GM12878 (cell line): Measurements from ENCODE around the gene CCDC3. TPM values are rescaled to one million over a fixed set of nuclear protein-coding genes. Genes with fewer than 3 reads are reported as not detected.

Source experiments
- ATAC-seq: fragments of 200-7000 bp; cut with Tn5 transposase; 3 replicates; pipeline ENCODE4 v1.9.1; 2020; ENCODE audit warnings: mild to moderate bottlenecking, moderate library complexity
- BruUV-seq: library from RNA; stranded (reverse); fragments of 400-500 nt; replicated peaks from 2 replicates; lab custom pipeline; 2021; lab: Mats Ljungman, UMichigan
- CTCF ChIA-PET: fragments of 300-600 bp; sonication (Branson Sonifier 250); formaldehyde crosslinking; extraction: SDS; loops from one replicate; lab custom pipeline; 2021; ENCODE audit warnings: inconsistent platforms; lab: Yijun Ruan, JAX
- POLR2A ChIA-PET: fragments of 350-600 bp; formaldehyde crosslinking; extraction: SDS; loops from one replicate; lab custom pipeline; 2021; ENCODE audit warnings: inconsistent platforms; lab: Charles Lee
- RAD21 ChIA-PET: fragments of 300-600 bp; sonication (Branson Sonifier 250); formaldehyde crosslinking; loops from one replicate; lab custom pipeline; 2023; ENCODE audit warnings: antibody characterized with exemption; ENCODE audit not compliant: unreplicated experiment; lab: Charles Lee
- SMC1A ChIA-PET: fragments of 300-600 bp; sonication (Branson Sonifier 250); formaldehyde crosslinking; loops from one replicate; lab custom pipeline; 2023; ENCODE audit not compliant: unreplicated experiment, uncharacterized antibody; lab: Charles Lee
- DNase-seq: peaks from one replicate; pipeline ENCODE4 v3.0.0-alpha.2; 2011; ENCODE audit warnings: low read depth, low spot score
- FAIRE-seq: peaks from 3 replicates; lab custom pipeline; 2011; peaks lifted over from hg19 to GRCh38; lab: Jason Lieb, UNC
- H2AFZ ChIP-seq: 2 replicates; pipeline ENCODE4 v1.6.0; 2011; ENCODE audit warnings: low read depth, low read length, control low read depth; ENCODE audit not compliant: control insufficient read depth
- H3K27ac ChIP-seq: 2 replicates; pipeline ENCODE4 v1.5.1; 2011; ENCODE audit warnings: control low read depth; ENCODE audit not compliant: control insufficient read depth, insufficient read depth
- H3K27me3 ChIP-seq, 2 experiments: replicated peaks in 1 of 2; 2 replicates each; pipeline versions ENCODE4 v1.6.0 to v1.6.1; 2011; ENCODE audit warnings: low read length in 1 of 2; ENCODE audit not compliant: control insufficient read depth in 2 of 2, insufficient read depth in 2 of 2
- H3K36me3 ChIP-seq, 2 experiments: 2 replicates each; pipeline ENCODE4 v1.5.1; 2011; ENCODE audit warnings: low read length in 1 of 2; ENCODE audit not compliant: control insufficient read depth in 2 of 2, insufficient read depth in 2 of 2
- H3K4me1 ChIP-seq: 2 replicates; pipeline ENCODE4 v1.6.1; 2011; ENCODE audit warnings: mild to moderate bottlenecking, low read length, moderate library complexity, mixed read lengths; ENCODE audit not compliant: control insufficient read depth, insufficient read depth
- H3K4me2 ChIP-seq: 2 replicates; pipeline ENCODE4 v1.6.0; 2011; ENCODE audit warnings: control low read depth; ENCODE audit not compliant: control insufficient read depth, insufficient read depth
- H3K4me3 ChIP-seq: fragments of 200-600 bp; sonication (generic); 2 replicates; pipeline ENCODE4 v1.5.1; 2016
- H3K79me2 ChIP-seq: 2 replicates; pipeline ENCODE4 v1.6.0; 2011; ENCODE audit warnings: low read length; ENCODE audit not compliant: control insufficient read depth, insufficient read depth
- H3K9ac ChIP-seq: 2 replicates; pipeline ENCODE4 v1.8.0; 2011; ENCODE audit warnings: low read length, control low read depth, mixed read lengths; ENCODE audit not compliant: control insufficient read depth, insufficient read depth
- H3K9me3 ChIP-seq: replicated peaks from 3 replicates; pipeline ENCODE4 v1.5.1; 2011; ENCODE audit warnings: mild to moderate bottlenecking, low read length; ENCODE audit not compliant: control insufficient read depth, insufficient read depth
- H4K20me1 ChIP-seq: 2 replicates; pipeline ENCODE4 v1.6.0; 2011; ENCODE audit not compliant: control insufficient read depth, insufficient read depth
- ASH2L ChIP-seq: fragments of 300-600, 200-600 bp; sonication (generic); IDR thresholded peaks from 2 replicates; pipeline ENCODE4 v1.6.1; 2017; ENCODE audit warnings: low read depth, mild to moderate bottlenecking, borderline replicate concordance
- BACH1 ChIP-seq: fragments of 450-650 bp; IDR thresholded peaks from 2 replicates; pipeline ENCODE4 v1.6.1; 2017; ENCODE audit warnings: mild to moderate bottlenecking, borderline replicate concordance
- CBFB ChIP-seq: IDR thresholded peaks from 2 replicates; pipeline ENCODE4 v1.6.1; 2016; ENCODE audit warnings: antibody characterized with exemption, low read depth
- CBX5 ChIP-seq: sonication (generic); IDR thresholded peaks from 2 replicates; pipeline ENCODE4 v1.6.1; 2016; ENCODE audit warnings: low read depth, moderate library complexity, mild to moderate bottlenecking, inconsistent platforms
- DPF2 ChIP-seq: fragments of 450-650 bp; IDR thresholded peaks from 2 replicates; pipeline ENCODE4 v1.6.1; 2017; ENCODE audit warnings: mild to moderate bottlenecking
- EZH2 ChIP-seq: IDR thresholded peaks from 2 replicates; pipeline ENCODE4 v1.6.1; 2012; ENCODE audit warnings: low read depth, mild to moderate bottlenecking, control low read depth, inconsistent platforms, low read length, borderline replicate concordance; ENCODE audit not compliant: control insufficient read depth
- FOXK2 ChIP-seq: fragments of 450-650 bp; IDR thresholded peaks from 2 replicates; pipeline ENCODE4 v1.6.1; 2017; ENCODE audit warnings: mild to moderate bottlenecking, moderate library complexity
- FOXM1 ChIP-seq: IDR thresholded peaks from 2 replicates; pipeline ENCODE4 v1.6.1; 2012; ENCODE audit warnings: low read depth, mild to moderate bottlenecking, inconsistent platforms, low read length, moderate library complexity
- GABPA ChIP-seq: IDR thresholded peaks from 2 replicates; pipeline ENCODE4 v1.6.1; 2014; ENCODE audit warnings: antibody characterized with exemption, low read depth, mild to moderate bottlenecking, inconsistent platforms
- IRF4 ChIP-seq: IDR thresholded peaks from 2 replicates; pipeline ENCODE4 v1.6.1; 2011; ENCODE audit warnings: low read depth, low read length
- KLF5 ChIP-seq: fragments of 450-650 bp; IDR thresholded peaks from 2 replicates; pipeline ENCODE4 v1.6.1; 2014; ENCODE audit warnings: mild to moderate bottlenecking; ENCODE audit not compliant: partially characterized antibody
- MXI1 ChIP-seq: fragments of 150-350 bp; IDR thresholded peaks from 2 replicates; pipeline ENCODE4 v1.6.1; 2011; ENCODE audit warnings: low read depth, mild to moderate bottlenecking, inconsistent platforms, low read length, improper control_type of control experiment
- RAD51 ChIP-seq: fragments of 450-650 bp; IDR thresholded peaks from 2 replicates; pipeline ENCODE4 v1.6.1; 2016; ENCODE audit warnings: moderate library complexity, mild to moderate bottlenecking, inconsistent platforms
- STAT1 ChIP-seq: fragments of 450-650 bp; conservative IDR thresholded peaks from 2 replicates; pipeline ENCODE4 v1.6.1; 2014; ENCODE audit warnings: antibody characterized with exemption, mild to moderate bottlenecking
- WGBS: methylation state at CpG from one replicate; pipeline ENCODE4 v1.1.6; 2016; ENCODE audit warnings: low lambda C conversion rate; ENCODE audit not compliant: insufficient replicate concordance, insufficient coverage; ENCODE audit errors: missing lambda C conversion rate; 5-methylcytosine and 5-hydroxymethylcytosine counted together
- in situ Hi-C: fragments of 300-500 bp; cut with MboI; formaldehyde crosslinking; loops from 9 replicates; pipeline ENCODE4 v1.14.3; 2018; ENCODE audit warnings: mixed read lengths
- intact Hi-C: fragments of 100-400 bp; cut with micrococcal nuclease; formaldehyde crosslinking; loops from one replicate; pipeline ENCODE4 v1.14.2; 2022; ENCODE audit not compliant: unreplicated experiment
- polyA plus RNA-seq, 11 experiments: library from polyadenylated mRNA; depleted of rRNA in 4 of 11; unstranded in 6 of 11; stranded (reverse) in 5 of 11; fragments of >200 nt; fragmentation: Nextera tagmentation in 4 of 11; fragmentation: Illumina TruSeq in 1 of 11; extraction: Ambion mirVana in 4 of 11; extraction: Trizol in 1 of 11; gene quantifications; 1 replicate in 1 of 11; 2 replicates in 10 of 11; pipeline versions ENCODE4 v1.2.1 to v1.2.3, GENCODE V29; 2011 to 2016; ENCODE audit warnings: inconsistent platforms in 2 of 11, missing spikeins in 2 of 11, low read depth in 1 of 11
- total RNA-seq, 4 experiments: library from RNA; depleted of rRNA in 3 of 4; stranded (reverse); fragments of >200 nt in 3 of 4; fragmentation: Illumina TruSeq in 1 of 4; extraction: Trizol in 1 of 4; gene quantifications; 2 replicates each; pipeline versions ENCODE4 v1.2.1 to v1.2.3, GENCODE V29; 2013 to 2021
- TF ChIP-seq, protein P1 (sequence below): fragments of 450-650 bp; IDR thresholded peaks from 2 replicates; pipeline ENCODE4 v1.6.1; 2018; ENCODE audit warnings: mild to moderate bottlenecking, low read depth, moderate library complexity; ENCODE audit not compliant: partially characterized antibody
- TF ChIP-seq, protein P2 (sequence below): IDR thresholded peaks from 2 replicates; pipeline ENCODE4 v1.6.1; 2011; ENCODE audit warnings: low read depth, low read length, improper control_type of control experiment, borderline replicate concordance
- TF ChIP-seq, protein P3 (sequence below): fragments of 450-650 bp; conservative IDR thresholded peaks from 2 replicates; pipeline ENCODE4 v1.6.1; 2017; ENCODE audit warnings: mild to moderate bottlenecking, moderate library complexity

CCDC3 gene
- total and polyA plus RNA-seq, 10 of the 15 experiments (the other 5 are each of a cell fraction or from before 2014, with no cell fraction given): 0.08 TPM; not detected in 9

- TF ChIP-seq, protein P1, sequence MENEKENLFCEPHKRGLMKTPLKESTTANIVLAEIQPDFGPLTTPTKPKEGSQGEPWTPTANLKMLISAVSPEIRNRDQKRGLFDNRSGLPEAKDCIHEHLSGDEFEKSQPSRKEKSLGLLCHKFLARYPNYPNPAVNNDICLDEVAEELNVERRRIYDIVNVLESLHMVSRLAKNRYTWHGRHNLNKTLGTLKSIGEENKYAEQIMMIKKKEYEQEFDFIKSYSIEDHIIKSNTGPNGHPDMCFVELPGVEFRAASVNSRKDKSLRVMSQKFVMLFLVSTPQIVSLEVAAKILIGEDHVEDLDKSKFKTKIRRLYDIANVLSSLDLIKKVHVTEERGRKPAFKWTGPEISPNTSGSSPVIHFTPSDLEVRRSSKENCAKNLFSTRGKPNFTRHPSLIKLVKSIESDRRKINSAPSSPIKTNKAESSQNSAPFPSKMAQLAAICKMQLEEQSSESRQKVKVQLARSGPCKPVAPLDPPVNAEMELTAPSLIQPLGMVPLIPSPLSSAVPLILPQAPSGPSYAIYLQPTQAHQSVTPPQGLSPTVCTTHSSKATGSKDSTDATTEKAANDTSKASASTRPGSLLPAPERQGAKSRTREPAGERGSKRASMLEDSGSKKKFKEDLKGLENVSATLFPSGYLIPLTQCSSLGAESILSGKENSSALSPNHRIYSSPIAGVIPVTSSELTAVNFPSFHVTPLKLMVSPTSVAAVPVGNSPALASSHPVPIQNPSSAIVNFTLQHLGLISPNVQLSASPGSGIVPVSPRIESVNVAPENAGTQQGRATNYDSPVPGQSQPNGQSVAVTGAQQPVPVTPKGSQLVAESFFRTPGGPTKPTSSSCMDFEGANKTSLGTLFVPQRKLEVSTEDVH: no peak
- TF ChIP-seq STAT1 (no peak), KLF5 (no peak), ASH2L (no peak)
These were observed 92.7 kb downstream of the CCDC3 start (continued) for GRCh38 chr10:12908773-12909172.

DNA sequence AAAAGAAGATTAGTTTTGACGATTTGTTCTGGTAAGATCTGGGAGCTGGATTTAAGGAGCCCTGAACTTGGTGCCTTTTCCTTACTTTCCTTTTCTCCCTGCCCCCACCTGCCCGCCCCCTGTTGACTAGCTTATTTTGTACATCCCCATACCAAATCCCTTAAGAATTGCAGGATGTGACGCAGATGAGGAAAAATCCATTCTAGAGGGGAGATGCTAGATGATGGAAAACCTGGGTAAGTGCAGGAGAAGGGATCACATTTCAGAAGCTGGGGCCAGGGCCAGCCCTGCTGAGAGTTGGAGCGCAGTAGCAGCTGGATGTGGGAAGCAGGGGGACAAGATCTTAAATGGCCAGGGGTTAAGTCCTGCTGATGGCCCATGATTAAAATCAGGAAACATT lies 93.9 kb downstream of the CCDC3 start:
- 45% methylated on average over 4 of the region's 4 CpGs for WGBS
- Histone ChIP-seq H3K36me3 (no peaks in the 10 kb centered on the region), H4K20me1 (no peaks in the 10 kb centered on the region), H3K79me2 (no peaks in the 10 kb centered on the region), H3K27ac (no peak overlapping the region), H2AFZ (no peak overlapping the region), H3K4me2 (no peak overlapping the region), H3K4me3 (no peak overlapping the region), H3K4me1 (no peaks in the 10 kb centered on the region), H3K27me3 (0 out of 4 replicates have a peak, but pooled peaks cover 0 to 1% of the 10 kb centered on the region in 2 experiments), H3K9ac (no peak overlapping the region), H3K9me3 (no peaks in the 10 kb centered on the region)
- ChIA-PET SMC1A (interaction anchor here (1.0 kb wide), 1 partner anchor 9 kb away, joined by 3 read pairs; no protein-coding TSS in a partner anchor), CTCF (interaction anchor here (0.6 to 1.0 kb wide), 2 partner anchors 126 to 693 kb away, joined by 4 read pairs; no protein-coding TSS in a partner anchor), RAD21 (interaction anchor here (1.0 kb wide), 1 partner anchor 21 kb away, joined by 3 read pairs; no protein-coding TSS in a partner anchor), POLR2A (no interaction called here)
- no peak for FAIRE-seq
- in situ Hi-C loops (loop anchor here (10.0 kb wide), 1 partner anchor 693 kb away; no protein-coding TSS in a partner anchor), intact Hi-C loops (loop anchor here (10.0 kb wide), 1 partner anchor 123 kb away; no protein-coding TSS in a partner anchor)
- ATAC-seq: no peak
- DNase-seq: no peak
- BruUV-seq: no TSS peak
- TF ChIP-seq DPF2: no peak
- TF ChIP-seq FOXM1: no peak
- TF ChIP-seq MXI1: no peak
- TF ChIP-seq, protein P2, sequence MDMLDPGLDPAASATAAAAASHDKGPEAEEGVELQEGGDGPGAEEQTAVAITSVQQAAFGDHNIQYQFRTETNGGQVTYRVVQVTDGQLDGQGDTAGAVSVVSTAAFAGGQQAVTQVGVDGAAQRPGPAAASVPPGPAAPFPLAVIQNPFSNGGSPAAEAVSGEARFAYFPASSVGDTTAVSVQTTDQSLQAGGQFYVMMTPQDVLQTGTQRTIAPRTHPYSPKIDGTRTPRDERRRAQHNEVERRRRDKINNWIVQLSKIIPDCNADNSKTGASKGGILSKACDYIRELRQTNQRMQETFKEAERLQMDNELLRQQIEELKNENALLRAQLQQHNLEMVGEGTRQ: no peak
- no peak for TF ChIP-seq IRF4
- TF ChIP-seq FOXK2: no peak
- TF ChIP-seq EZH2: no peak
- TF ChIP-seq RAD51: no peak
- no peak for TF ChIP-seq CBFB
- no peak for TF ChIP-seq GABPA
- no peak for TF ChIP-seq CBX5
- TF ChIP-seq, protein P3, sequence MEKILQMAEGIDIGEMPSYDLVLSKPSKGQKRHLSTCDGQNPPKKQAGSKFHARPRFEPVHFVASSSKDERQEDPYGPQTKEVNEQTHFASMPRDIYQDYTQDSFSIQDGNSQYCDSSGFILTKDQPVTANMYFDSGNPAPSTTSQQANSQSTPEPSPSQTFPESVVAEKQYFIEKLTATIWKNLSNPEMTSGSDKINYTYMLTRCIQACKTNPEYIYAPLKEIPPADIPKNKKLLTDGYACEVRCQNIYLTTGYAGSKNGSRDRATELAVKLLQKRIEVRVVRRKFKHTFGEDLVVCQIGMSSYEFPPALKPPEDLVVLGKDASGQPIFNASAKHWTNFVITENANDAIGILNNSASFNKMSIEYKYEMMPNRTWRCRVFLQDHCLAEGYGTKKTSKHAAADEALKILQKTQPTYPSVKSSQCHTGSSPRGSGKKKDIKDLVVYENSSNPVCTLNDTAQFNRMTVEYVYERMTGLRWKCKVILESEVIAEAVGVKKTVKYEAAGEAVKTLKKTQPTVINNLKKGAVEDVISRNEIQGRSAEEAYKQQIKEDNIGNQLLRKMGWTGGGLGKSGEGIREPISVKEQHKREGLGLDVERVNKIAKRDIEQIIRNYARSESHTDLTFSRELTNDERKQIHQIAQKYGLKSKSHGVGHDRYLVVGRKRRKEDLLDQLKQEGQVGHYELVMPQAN: no peak
- TF ChIP-seq BACH1: no peak
